Measurements from ENCODE around the gene SLC22A12.
"Not testable (repeated sequence)": the region's sequence is repeated elsewhere in the genome, so short reads cannot be mapped to it uniquely, and the experiment has no call there.

Gene SLC22A12

DNA sequence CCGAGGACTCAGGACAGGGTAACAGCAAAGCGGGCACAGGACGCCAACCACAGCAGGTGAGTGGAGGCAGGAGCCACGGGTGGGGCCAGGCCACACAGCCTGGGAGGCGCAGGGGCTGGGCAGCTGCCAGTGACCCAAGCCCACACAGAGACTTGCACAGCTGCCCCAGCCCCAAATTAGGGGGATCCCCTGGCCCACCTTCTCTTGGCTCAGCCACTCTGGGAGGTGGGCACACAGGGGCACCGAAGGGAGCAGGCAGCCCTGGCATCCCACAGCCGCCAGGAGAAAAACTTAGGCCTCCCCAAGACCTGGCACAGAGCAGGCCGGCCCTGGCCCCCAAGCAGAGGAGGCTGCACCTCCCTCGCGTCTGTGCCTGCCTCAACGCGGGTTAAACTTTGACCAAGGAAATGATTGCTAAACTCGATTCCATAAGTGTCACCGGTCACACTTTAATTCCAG is at the start of gene SLC22A12:
Gene SLC22A12, plus strand, starts transcription at position 458 of the 459 bp plus-strand sequence. CDS start 337 bp downstream, outside the sequence.
- DNase-seq (ENCODE audit: low read depth in 1 of 2, low spot score in 1 of 2) = no peak

DNA sequence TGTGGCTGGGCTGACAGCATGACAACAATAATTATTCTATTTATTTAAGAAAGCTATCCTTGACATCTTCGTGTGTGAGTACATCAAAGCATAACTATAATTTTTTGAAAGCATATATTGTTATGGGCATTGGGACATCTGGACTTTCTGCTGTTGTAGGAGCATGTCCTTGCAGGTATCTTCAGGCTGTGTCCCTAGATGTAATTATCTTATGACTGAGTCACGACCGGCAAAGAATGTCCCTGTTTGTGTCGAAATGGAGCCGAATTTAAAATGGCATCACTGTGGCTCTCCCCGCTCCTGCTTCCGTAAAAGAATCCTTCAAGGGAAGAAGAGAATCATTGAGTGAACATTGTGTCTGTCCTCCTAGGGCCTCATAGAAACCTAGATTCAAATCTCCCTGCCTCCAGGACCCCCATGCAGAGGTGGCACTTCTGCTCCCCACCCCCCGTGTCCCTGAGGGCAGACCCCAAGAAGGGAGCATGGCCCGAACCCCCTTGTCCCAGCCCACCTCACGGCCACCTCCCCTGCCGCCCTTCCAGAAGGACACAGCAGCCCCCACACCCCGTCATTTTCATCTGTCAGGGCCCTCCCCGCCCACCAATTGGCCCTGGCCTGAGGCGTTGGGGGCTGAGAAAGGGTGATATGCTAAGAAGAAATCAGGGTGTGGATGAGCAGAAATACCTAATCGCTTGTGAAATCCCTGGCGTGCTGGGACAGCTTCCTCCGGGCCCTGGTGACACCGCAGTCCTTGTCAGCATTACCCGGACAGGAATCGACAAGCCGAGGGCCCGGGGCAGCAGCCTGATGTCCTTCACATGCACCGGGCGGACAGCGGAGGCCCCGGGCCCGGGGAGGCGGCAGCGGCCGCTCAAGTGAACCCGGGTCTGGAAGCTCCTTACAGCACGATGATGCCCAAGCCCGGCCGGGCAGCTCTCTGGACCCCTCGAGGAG is 48.6 kb upstream of the SLC22A12 start:
- DNase-seq (ENCODE audit: low read depth in 1 of 2, low spot score in 1 of 2) = no peak

GRCh38 chr11:64543818-64544217 is 47.2 kb upstream of the SLC22A12 start:
- no peak for DNase-seq (ENCODE audit: low read depth in 1 of 2, low spot score in 1 of 2)

GRCh38 chr11:64544616-64545296 is 46.3 kb upstream of the SLC22A12 start:
- no peak for DNase-seq (ENCODE audit: low read depth in 1 of 2, low spot score in 1 of 2)

DNA sequence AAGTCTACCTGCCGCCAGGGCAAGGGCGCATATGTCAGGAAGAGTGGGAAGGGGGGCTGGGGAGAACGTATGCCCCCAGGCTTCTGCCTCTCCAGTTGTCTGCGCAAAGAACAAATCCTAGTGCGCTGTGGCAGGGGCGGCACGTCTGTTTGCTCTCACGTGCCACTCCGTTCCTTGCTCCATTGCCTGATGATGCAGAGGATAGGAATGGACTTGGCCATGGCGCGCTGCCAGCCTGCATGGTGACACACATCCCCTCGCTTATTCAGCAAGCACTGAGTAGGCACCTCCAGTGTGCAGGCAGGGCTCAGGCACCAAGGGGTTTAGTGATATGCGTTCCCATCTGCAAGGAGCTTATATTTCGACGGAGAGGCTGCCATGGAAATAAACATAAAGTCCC is 45.4 kb upstream of the SLC22A12 start:
- DNase-seq (ENCODE audit: low read depth in 1 of 2, low spot score in 1 of 2) = no peak

DNA sequence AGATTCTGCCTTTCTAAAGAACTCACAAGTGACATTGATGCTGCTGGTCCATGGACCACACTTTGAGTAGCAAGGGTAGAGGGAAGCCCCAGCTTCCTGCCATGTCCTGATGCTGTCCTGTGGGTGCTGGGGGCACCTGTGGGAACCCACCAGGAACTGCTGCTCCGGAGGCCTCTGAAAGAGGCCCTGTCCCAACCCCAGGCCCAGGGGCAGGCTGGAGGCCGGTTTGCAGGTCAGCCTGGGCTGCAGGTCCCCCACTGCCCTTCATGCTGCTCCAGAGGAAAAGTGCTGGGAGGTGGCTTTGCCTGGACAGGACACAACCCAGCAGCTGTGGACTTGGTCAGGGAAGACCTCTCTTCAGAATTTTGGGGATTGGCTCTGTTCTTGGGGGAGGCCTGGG is 44.8 kb upstream of the SLC22A12 start:
- no peak for DNase-seq (ENCODE audit: low read depth in 1 of 2, low spot score in 1 of 2)

GRCh38 chr11:64546600-64546999 is 44.4 kb upstream of the SLC22A12 start:
- no peak for DNase-seq (ENCODE audit: low read depth in 1 of 2, low spot score in 1 of 2)

- DNase-seq (ENCODE audit: low read depth in 1 of 2, low spot score in 1 of 2) = no peak
Measured at GRCh38 chr11:64549969-64550368, 41.1 kb upstream of the SLC22A12 start.

GRCh38 chr11:64553554-64554201 is 37.3 kb upstream of the SLC22A12 start:
- peak; percentile 14 to 21 for DNase-seq (ENCODE audit: low read depth in 1 of 2, low spot score in 1 of 2)

DNA sequence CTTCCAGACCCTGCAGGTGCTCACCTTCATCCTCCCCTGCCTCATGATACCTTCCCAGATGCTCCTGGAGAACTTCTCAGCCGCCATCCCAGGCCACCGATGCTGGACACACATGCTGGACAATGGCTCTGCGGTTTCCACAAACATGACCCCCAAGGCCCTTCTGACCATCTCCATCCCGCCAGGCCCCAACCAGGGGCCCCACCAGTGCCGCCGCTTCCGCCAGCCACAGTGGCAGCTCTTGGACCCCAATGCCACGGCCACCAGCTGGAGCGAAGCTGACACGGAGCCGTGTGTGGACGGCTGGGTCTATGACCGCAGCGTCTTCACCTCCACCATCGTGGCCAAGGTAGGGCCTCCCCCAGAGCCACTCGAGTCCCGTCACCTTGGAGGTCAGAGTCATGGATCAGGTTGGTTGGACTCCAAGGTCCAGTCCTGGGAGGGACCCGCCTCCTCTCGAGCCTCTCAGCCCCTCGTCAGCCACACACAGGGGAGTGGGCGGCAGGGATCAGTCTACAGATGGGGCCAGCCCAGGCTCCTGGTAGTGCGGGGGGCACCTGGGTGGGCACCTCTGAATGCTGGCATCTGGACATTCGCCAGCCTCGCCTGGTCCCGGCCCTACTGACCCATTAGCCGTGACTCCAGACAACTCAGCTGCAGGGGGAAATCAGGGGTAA is 34.8 kb upstream of the SLC22A12 start:
- DNase-seq (ENCODE audit: low read depth in 1 of 2, low spot score in 1 of 2) = no peak

GRCh38 chr11:64556721-64557250 is 34.2 kb upstream of the SLC22A12 start:
- no peak for DNase-seq (ENCODE audit: low read depth in 1 of 2, low spot score in 1 of 2)

GRCh38 chr11:64558065-64558745 is 32.8 kb upstream of the SLC22A12 start:
- no peak for DNase-seq (ENCODE audit: low read depth in 1 of 2, low spot score in 1 of 2)

DNA sequence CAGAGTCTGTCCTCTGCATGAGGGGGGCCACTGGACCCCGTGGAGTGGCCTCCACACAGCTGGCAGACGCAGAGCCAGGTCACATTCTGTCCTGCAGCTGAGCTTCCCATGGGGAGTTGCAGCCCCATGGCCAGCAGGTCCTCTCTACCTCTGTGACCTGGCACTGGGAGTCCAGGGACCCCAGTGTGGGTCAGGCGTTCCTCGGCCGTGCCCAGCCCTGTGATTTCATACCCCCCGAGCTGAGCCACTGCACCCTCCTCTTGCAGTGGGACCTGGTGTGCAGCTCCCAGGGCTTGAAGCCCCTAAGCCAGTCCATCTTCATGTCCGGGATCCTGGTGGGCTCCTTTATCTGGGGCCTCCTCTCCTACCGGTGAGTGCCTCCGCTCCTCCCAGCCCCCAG is 32.2 kb upstream of the SLC22A12 start:
- DNase-seq (ENCODE audit: low read depth in 1 of 2, low spot score in 1 of 2) = no peak

DNA sequence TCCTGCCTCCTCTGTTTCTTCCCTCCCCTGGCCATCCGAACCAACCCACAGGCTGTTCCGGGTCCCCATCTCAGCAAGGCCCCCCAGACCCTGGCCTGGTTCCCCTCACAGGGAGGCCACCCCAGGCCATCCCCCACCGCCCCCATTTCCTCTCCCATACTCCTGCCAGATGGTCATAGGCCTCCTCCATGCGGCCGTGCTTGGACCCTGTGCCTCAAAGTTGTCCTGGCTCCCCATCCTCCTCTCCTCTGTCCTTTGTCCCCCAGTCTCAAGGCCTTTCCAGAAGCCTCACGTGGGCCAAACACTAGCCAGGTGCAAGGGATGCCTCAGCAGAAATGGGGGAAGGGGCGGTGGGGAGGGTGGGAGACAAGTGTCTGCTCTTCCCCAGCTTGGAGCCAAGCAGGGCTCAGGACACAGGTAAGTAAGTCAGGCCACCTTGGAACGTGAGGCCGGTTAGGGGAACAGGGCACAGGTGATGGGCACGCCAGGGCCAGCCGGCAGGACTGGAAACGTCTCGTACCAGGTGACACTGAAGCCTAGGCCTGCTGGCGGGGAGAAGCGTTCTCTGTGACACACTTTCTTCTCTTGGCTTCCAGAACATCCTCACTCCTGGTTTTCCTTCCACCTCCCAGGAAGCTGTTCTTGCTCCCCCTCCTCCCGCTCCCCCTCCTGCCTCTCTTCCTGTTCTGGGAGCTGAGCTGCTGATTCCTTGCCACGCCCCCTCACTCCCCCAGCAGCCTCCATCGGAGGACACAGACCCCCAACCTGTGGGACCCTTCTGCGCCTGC is 31.5 kb upstream of the SLC22A12 start:
- no peak for DNase-seq (ENCODE audit: low read depth in 1 of 2, low spot score in 1 of 2)

GRCh38 chr11:64560139-64560771 is 30.8 kb upstream of the SLC22A12 start:
- no peak for DNase-seq (ENCODE audit: low read depth in 1 of 2, low spot score in 1 of 2)

- no peak for DNase-seq (ENCODE audit: low read depth in 1 of 2, low spot score in 1 of 2)
Measured at GRCh38 chr11:64560941-64561340, 30.1 kb upstream of the SLC22A12 start.

DNA sequence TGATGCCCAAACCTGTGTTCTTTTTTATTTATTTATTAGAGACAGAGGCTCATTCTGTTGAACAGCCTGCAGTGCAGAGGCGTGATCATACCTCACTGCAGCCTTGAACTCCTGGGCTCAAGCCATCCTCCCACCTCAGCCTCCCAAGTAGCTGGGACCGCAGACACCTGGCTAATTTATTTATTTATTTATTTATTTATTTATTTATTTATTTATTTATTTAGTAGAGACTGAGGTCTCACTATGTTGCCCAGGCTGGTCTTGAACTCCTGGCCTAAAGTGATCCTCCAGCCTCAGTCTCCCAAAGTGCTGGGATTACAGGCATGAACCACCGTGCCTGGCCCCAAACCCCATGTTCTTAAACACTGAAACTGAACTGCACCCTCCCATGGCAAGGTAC is 29.6 kb upstream of the SLC22A12 start:
- DNase-seq (ENCODE audit: low read depth in 1 of 2, low spot score in 1 of 2) = not testable (repeated sequence)

GRCh38 chr11:64561984-64562722 is 28.9 kb upstream of the SLC22A12 start:
- DNase-seq (ENCODE audit: low read depth in 1 of 2, low spot score in 1 of 2) = no peak

Data from activated CD4-positive, alpha-beta T cell treated with anti-CD3 and anti-CD28 coated beads, Interleukin-2, amount 50 U/mL, for 24 hours (primary cell).